AG20443 (cell line): Measurements from ENCODE around the gene TTPAL.
A peak's percentile ranks its signal among the peaks of the same experiment; 100 is the strongest.

Experiments used
- DNase-seq: peaks from one replicate; pipeline ENCODE4 v3.0.0; 2012; ENCODE audit warnings: low spot score, mixed read lengths

TTPAL gene, protein sequence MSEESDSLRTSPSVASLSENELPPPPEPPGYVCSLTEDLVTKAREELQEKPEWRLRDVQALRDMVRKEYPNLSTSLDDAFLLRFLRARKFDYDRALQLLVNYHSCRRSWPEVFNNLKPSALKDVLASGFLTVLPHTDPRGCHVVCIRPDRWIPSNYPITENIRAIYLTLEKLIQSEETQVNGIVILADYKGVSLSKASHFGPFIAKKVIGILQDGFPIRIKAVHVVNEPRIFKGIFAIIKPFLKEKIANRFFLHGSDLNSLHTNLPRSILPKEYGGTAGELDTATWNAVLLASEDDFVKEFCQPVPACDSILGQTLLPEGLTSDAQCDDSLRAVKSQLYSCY

DNA sequence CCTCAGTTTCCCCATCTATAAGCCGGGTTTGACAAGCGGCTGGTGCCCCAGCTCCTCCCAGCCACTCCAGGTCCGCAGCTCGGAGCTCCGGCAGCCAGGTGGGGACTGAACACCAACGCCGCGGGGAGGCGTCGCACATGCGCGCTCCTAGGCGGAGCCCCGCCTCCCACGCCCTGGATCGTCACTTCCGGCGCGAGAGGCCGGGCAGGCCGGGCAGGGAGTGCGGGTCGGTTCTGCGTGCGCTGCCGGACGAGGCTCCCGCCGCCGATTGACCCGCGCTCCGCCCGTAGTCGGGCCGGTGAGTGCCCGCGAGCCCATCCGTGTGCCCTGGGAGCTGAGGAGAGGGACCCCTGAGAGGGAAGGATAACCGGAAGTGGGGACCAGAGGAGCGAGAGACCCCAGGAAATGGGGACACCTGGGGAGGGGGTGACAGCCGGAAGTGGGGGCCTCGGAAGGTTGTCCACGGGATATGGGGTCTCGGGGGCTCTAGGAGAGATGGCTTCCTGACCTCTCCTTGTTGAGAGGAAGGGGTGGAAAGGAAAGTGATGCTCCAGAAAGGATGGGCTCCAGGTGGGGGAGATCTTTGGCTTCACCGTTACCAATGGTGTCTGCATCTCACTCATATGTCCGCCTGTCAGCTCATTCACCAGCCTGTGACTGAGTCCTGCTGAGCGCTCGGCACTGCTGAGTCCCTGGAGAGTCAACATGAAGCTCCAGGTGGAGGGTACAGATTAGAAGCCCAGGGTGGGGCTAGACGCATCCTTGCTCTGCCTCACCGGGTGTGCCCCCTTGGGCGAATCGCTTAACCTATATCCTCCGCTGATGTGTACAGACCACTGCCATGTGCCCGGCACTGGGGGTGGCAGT, at the start of gene TTPAL:
Gene TTPAL (plus strand): TSS at position 181 of the 867 bp plus-strand sequence. CDS start 4,126 bp downstream, outside the sequence.
- DNase-seq: peak; percentile 99

DNA sequence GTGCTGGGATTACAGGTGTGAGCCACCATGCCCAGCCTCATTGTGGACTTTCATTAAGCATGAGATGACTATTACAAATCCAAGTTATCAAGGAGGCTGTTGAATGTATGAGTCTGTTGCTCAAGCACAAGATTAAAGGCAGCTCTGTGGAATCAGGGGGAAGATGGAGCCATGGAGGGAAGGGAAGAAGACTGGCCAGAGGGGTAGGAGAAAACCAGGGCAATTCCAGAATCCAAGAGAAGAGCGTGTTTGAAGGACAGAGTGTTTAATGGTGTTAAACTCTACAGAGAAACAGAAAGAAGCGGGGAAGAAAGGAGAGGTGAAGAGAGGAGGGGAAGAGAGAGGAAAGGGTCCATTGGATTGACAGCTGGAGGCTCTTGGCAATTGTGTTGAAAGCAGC, 49.8 kb upstream of the TTPAL start:
- no peak for DNase-seq

DNA sequence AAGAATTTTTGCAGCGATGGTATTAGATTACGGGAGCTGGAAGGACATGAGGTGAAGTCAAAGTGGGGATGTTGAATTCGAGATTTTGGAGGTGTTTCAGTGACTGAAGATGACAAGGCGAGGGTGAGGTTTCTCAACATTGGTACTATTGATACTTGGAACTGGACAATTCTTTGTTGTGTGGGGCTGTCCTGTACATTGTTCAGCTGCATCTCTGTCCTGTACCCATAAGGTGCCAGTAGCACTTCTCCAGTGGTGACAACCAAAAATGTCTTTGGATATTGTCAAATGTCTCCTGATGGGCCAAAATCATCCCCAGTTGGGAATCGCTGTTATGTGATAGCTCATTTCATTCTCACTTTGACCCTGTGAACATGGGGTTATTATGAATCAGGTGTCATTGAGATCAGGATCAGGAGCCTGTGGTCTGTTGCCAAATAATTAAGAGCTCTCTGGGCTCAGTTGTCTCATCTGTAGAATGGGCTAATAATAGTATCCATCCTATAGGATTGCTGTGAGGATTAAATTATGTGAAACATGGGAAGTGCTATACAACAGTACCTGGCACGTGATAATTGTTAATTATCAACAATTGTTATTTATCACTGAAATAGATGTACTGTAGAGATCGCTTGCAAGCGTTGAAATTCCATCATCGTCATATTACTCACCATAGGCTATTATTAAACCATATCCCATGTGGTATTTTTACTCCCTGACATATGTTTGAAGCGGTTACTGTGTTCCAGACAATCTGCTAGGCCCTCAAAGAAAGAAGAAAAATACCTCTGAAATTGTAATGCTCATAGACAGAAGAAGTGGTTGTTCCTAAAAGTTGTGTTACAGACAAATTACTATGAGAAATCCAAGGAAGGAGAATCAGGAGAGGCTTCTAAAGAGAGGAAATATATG, 48.5 kb upstream of the TTPAL start:
- DNase-seq: no peak

DNA sequence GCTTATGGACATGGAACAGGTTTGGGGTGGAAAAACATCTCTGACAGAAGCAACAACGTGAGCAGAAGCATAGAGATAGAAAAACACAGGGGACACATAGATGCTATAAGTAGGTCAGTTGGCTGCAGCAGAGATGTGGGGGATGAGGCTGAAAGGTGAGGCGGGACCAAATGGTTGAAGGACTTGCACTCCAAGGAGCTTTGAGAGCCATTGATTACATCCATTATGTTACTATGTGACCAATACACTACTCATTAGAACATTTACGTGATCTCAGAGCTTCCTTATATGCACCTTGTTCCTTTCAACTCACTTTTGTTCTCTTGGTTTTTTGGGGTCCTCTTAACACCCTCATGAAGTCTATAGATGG, 47.9 kb upstream of the TTPAL start:
- no peak for DNase-seq

DNA sequence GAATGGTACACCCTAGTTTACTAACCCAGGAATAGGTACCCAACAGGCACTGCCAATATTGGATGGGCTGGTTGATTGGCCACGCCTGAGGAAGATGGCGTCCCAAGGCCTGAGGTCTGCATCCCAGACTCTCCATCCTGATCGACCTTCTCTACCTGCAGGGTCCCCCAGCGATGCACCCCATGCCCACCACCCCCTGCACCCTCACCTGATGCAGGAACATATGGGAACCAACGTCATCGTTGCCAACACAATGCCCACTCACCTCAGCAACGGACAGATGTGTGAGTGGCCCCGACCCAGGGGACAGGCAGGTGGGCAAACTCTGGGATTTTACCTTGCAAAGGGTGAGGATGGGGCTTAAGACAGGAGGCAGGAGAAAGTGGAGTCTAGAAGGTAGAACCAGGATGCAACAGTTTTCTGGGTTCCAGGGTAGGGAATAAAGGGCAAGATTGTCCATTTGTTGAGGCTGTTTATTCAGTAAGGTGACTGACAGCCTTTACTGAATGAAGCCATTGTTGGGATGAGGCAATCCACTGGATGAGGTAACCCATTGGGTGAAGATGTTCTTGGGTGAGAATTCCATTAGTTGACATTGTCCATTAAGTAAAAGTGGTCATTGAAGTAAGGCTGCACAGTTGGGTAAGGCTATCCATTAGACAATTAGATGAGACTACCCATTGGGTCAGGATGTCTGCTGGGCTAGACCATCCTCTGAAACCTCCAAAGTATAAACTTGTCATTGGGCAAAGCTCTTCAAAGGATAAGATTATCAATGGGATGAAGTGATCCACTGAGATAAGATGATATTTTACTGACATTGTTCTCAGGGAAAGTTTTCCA, 47.3 kb upstream of the TTPAL start:
- no peak for DNase-seq

DNA sequence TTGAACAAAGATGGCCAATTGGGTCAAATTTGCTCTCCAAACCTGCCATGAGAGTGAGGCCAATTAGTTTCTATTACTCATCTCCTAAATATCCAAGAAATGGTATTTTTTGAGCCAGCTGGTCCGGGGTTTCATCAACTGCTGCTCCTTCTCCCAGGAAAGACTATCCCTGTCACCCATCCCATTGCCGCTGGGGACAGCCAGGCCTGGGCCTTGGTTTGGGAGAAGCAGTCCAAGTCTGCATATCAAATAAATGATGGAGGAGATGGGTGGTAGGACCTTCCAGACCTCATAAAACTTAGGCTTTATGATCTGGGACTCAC, 46.7 kb upstream of the TTPAL start:
- no peak for DNase-seq

DNA sequence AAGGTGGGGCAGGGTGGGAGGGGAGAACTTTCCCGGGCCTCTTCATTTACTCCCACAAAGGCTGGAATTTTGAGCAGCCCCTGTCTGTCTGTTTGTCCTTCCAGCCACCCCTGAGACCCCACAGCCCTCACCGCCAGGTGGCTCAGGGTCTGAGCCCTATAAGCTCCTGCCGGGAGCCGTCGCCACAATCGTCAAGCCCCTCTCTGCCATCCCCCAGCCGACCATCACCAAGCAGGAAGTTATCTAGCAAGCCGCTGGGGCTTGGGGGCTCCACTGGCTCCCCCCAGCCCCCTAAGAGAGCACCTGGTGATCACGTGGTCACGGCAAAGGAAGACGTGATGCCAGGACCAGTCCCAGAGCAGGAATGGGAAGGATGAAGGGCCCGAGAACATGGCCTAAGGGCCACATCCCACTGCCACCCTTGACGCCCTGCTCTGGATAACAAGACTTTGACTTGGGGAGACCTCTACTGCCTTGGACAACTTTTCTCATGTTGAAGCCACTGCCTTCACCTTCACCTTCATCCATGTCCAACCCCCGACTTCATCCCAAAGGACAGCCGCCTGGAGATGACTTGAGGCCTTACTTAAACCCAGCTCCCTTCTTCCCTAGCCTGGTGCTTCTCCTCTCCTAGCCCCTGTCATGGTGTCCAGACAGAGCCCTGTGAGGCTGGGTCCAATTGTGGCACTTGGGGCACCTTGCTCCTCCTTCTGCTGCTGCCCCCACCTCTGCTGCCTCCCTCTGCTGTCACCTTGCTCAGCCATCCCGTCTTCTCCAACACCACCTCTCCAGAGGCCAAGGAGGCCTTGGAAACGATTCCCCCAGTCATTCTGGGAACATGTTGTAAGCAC, 46.0 kb upstream of the TTPAL start:
- no peak for DNase-seq

DNA sequence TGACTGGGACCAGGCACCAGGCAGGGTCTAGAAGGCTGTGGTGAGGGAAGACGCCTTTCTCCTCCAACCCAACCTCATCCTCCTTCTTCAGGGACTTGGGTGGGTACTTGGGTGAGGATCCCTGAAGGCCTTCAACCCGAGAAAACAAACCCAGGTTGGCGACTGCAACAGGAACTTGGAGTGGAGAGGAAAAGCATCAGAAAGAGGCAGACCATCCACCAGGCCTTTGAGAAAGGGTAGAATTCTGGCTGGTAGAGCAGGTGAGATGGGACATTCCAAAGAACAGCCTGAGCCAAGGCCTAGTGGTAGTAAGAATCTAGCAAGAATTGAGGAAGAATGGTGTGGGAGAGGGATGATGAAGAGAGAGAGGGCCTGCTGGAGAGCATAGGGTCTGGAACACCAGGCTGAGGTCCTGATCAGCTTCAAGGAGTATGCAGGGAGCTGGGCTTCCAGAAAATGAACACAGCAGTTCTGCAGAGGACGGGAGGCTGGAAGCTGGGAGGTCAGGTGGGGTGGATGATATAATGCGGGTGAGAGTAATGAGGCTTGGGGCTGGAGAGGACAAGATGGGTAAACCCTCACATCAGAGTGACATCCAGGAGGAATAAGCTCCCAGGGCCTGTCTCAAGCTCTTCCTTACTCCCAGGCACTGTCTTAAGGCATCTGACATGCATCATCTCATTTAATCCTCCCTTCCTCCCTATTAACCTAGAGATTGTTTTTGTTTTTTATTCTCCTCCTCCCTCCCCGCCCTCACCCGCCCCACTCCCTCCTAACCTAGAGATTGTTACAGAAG, 45.2 kb upstream of the TTPAL start:
- no peak for DNase-seq

DNA sequence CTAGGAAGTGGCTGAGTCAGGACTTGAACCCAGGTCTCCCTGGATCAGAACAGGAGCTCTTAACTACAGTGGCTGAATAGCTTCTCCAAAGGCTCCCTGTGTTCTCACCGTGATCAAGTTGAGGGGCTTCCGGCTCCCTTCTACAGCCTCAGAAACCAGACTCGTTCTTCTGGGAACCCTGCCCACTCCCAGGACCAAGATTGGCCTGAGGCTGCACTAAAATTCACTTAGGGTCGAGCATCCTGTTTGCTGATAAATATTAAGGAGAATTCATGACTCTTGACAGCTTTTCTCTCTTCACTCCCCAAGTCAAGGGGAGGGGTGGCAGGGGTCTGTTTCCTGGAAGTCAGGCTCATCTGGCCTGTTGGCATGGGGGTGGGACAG, 44.6 kb upstream of the TTPAL start:
- DNase-seq: no peak

DNA sequence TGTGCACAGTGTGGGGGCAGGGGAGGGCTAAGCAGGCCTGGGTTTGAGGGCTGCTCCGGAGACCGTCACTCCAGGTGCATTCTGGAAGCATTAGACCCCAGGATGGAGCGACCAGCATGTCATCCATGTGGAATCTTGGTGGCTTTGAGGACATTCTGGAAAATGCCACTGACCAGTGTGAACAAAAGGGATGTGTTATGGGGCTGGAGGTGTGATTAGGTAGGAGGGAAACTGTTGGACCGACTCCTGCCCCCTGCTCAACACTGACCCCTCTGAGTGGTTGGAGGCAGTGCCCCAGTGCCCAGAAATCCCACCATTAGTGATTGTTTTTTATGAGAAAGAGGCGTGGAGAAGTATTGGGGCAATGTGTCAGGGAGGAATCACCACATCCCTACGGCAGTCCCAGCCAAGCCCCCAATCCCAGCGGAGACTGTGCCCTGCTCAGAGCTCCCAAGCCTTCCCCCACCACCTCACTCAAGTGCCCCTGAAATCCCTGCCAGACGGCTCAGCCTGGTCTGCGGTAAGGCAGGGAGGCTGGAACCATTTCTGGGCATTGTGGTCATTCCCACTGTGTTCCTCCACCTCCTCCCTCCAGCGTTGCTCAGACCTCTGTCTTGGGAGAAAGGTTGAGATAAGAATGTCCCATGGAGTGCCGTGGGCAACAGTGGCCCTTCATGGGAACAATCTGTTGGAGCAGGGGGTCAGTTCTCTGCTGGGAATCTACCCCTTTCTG, 44.0 kb upstream of the TTPAL start:
- no peak for DNase-seq

DNA sequence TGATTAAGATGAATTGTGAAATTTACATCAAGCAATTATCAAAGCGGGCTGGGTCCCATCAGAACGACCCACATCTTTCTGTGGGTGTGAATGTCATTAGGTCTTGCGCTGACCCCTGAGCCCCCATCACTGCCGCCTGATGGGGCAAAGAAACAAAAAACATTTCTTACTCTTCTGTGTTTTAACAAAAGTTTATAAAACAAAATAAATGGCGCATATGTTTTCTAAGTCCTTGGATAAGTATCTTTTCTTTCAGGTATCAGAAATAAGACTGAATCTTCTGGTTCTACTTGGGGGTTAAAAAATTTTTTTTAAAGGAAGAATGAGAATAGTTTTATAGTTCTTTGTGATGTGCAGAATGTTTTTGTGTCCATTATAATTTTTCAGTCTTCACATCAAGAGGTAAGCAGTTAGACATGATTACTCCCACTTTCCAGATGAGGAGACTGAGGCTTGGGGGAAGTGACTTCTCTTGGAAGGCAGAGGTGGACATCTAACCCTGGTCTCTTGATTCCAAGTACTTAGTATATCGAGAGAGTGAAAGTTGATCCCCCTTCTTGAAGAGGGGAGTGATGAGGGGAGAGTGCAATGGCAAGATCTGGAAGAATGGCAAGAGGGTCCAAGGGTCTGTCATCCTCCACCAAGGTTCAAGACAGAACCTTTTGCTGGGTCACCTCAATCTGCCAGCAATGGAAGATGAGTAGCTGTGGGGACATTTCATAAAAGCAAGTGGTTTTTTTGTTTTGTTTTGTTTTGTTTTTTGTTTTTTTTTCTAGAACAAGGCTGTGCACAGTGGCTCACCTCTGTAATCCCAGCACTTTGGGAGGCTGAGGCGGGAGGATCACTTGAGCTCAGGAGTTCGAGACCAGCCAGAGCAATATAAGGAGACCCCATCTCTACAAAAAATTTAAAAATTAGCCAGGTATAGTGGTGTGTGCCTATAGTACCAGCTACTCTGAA, 42.8 kb upstream of the TTPAL start:
- no peak for DNase-seq

DNA sequence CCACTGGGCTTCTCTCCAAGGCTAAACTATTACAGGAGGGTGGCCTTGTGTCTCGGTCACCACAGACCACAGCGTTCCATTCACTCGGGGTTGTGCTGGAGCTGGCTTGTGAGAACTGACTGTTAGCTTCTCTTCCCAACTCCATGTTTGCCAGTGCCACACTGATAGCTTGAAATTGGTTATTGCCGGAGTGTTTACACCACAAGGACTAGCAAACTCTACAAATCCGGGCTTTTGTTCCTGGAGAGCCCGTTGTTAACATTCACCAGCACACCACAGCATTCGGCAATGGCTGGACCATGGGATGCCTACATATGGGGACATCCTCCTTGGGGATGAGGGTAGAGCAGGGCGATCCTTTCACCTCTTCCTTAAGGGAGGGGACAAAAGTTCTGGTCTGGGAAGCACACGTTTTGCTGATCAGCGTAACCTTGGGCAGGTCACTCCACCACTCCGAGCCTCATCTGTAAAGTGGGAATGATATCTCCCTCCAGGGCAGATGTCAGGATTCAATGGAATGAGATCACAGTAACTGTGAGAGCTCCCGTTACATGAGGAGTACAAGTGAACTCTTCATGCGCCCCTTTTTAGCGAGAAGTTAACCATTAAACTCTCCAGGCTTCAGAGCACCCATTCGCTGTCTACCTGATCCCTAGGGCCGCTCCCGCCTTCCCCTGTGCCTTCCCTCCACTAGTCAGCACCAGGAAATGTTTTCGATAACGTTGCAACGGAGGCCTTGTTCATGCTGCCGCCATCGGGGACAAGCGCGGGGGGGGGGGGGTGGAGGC, 41.7 kb upstream of the TTPAL start:
- DNase-seq: no peak

DNA sequence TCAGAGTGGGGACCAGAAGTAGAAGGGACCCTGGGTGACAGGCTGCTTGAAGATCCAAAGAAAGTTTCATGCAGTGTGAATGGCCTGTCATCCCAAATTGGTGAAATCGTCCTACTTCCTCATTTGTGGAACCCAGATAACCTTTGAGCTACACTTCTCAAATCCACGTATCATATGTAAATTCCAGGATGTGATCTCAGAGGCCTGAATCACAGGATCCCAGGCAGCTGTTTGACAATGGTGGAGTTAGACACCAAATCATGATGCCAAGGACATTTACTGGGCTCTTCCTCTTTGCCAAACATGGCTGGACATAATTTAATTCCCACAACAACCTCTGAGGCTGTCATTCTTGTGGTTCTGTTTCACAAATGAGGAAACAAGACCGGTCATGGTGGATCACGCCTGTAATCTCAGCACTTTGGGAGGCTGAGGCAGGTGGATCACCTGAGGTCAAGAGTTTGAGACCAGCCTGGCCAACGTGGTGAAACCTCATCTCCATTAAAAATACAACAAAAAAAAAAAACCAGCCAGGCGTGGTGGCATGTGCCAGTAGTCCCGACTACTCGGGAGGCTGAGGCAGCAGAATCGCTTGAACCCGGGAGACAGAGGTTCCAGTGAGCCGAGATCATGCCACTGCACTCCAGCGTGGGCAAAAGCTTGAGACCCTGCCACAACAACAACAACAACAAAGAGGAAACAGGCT, 39.9 kb upstream of the TTPAL start:
- no peak for DNase-seq

DNA sequence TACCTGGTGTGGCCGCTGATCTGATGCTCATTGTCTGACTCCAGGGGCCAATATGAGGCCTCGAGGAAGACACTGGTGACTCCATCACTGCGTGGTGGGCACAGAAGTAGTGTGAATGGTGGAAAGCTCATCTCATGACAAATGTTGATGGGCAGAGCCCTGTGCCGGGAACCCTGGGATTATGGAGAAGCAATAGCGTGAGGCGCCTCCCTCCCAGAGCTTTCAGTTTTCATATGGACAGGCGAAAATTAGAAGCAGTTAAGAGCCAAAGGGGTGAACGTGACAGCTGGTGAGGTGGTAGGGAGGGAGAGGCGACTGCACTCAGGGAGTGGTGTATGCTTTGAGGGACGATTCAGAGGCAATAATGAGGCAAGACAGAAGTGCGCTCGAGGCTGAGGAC, 39.3 kb upstream of the TTPAL start:
- no peak for DNase-seq

DNA sequence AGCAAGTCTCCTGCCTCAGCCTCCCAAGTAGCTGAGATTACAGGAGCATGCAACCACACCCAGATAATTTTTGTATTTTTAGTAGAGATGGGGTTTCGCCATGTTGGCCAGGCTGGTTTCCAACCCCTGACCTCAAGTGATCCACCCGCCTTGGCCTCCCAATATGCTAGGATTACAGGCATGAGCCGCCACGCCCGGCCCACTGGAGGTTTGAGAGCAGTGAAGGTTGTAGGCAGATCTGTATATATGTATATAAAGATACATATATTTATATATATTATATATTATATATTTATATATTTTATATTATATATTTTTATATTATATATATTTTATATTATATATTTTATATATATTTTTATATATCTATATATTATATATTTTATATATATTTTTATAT, 38.2 kb upstream of the TTPAL start:
- DNase-seq: no peak

DNA sequence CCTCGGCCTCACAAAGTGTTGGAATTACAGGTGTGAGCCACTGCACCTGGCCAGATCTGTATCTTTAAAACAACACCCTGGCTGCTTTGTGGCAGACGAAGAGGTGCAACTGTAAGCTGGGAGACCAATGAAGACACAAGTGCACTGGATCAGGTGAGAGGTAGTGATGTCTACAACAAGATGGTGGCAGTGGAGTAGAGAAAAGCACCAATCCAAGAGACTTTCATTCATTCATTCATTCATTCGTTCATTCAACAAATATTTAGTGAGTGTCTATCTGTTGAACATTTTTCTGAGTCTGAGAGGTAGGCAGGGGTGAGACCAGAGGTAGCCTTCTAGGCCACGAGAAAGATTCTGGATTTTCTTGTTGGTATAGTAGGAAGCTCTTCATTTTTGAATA, 36.9 kb upstream of the TTPAL start:
- DNase-seq: no peak

DNA sequence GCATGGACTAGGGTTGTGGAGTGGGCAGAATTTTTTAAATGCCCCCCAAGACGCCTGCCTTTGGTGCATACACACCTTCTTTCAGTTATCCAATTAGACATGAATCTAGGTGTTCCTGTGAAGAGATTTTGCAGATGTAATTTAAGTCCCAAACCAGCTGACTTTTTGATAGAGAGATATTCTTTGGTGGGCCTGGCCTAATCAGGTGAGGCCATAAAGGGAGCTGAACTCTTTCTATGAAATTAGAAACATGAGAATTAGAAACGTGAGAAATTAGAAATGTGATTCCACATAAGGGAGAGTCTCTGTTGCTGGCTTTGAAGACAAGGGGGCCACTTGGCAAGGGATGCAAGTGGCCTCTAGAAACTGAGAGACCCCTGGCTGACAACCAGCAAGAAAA, 36.4 kb upstream of the TTPAL start:
- no peak for DNase-seq
